Fibroblast of pulmonary artery (primary cell): ENCODE data around the gene TPR.

Experiments
- DNase-seq: peaks from one replicate; pipeline ENCODE4 v3.0.0-alpha.2; 2010; ENCODE audit warnings: low read depth
- H3K4me3 ChIP-seq: replicated peaks from 2 replicates; pipeline ENCODE4 v1.5.1; 2011; ENCODE audit warnings: low read depth, mild to moderate bottlenecking, control low read depth, low read length, moderate library complexity
- CTCF ChIP-seq: IDR thresholded peaks from 2 replicates; pipeline ENCODE4 v1.5.1; 2011; ENCODE audit warnings: mild to moderate bottlenecking, control low read depth, low read length, inconsistent platforms; ENCODE audit errors: missing control alignments

Gene TPR

GRCh38 chr1:186301448-186301847 is 73.6 kb downstream of the TPR start:
- H3K4me3 ChIP-seq = no peak overlapping the region
- TF ChIP-seq CTCF = no peak
- no peak for DNase-seq

GRCh38 chr1:186300056-186300455 is 75.0 kb downstream of the TPR start:
- H3K4me3 ChIP-seq = no peak overlapping the region
- DNase-seq = no peak
- TF ChIP-seq CTCF = no peak

GRCh38 chr1:186299570-186299969 is 75.5 kb downstream of the TPR start:
- TF ChIP-seq CTCF = no peak
- no peak for DNase-seq
- H3K4me3 ChIP-seq = no peak overlapping the region

- no peak for TF ChIP-seq CTCF
- no peak overlapping the region for H3K4me3 ChIP-seq
- no peak for DNase-seq
These were observed 76.2 kb downstream of the TPR start for GRCh38 chr1:186298851-186299250.

GRCh38 chr1:186297439-186298045 is 77.5 kb downstream of the TPR start:
- peak; percentile 13 for DNase-seq
- TF ChIP-seq CTCF = no peak
- H3K4me3 ChIP-seq = no peak overlapping the region

- H3K4me3 ChIP-seq = no peak within 1 kb of the TSS
- no peak for TF ChIP-seq CTCF
- DNase-seq = peak; percentile 39
These were observed 79.1 kb downstream of the TPR start, which contains the start of gene PRG4 for GRCh38 chr1:186295980-186296379. PRG4 (plus strand) TSS chr1:186296279.

- DNase-seq = no peak
- no peak overlapping the region for H3K4me3 ChIP-seq
- TF ChIP-seq CTCF = no peak
These were observed 82.2 kb downstream of the TPR start for GRCh38 chr1:186292875-186293274.
